Trophoblast cell (in vitro differentiated cells and primary cell): ENCODE data around the gene DEFB126.

Source experiments
- DNase-seq, 2 donors: peaks; one replicate each; pipeline ENCODE4 v3.0.0-alpha.2; 2016
- H2AFZ ChIP-seq: 2 replicates; pipeline ENCODE4 v1.6.1; 2013; ENCODE audit warnings: low read length, moderate library complexity, mild to moderate bottlenecking; ENCODE audit not compliant: insufficient read depth, poor library complexity
- H2AK5ac ChIP-seq: 2 replicates; pipeline ENCODE4 v1.6.1; 2013; ENCODE audit warnings: mild to moderate bottlenecking, low read length
- H2BK120ac ChIP-seq: 2 replicates; pipeline ENCODE4 v1.6.1; 2013; ENCODE audit warnings: low read length, mild to moderate bottlenecking, moderate library complexity; ENCODE audit not compliant: insufficient read depth, poor library complexity
- H2BK12ac ChIP-seq: 2 replicates; pipeline ENCODE4 v1.6.1; 2013; ENCODE audit warnings: mild to moderate bottlenecking, low read length, moderate library complexity
- H2BK5ac ChIP-seq: 2 replicates; pipeline ENCODE4 v1.6.1; 2013; ENCODE audit warnings: low read length, low read depth, moderate library complexity, mild to moderate bottlenecking; ENCODE audit not compliant: poor library complexity
- H3K14ac ChIP-seq: 2 replicates; pipeline ENCODE4 v1.6.1; 2013; ENCODE audit warnings: mild to moderate bottlenecking, low read length
- H3K18ac ChIP-seq: 2 replicates; pipeline ENCODE4 v1.6.1; 2013; ENCODE audit warnings: mild to moderate bottlenecking, low read length
- H3K23ac ChIP-seq: 2 replicates; pipeline ENCODE4 v1.6.1; 2013; ENCODE audit warnings: low read length
- H3K27ac ChIP-seq: 2 replicates; pipeline ENCODE4 v1.5.1; 2013; ENCODE audit warnings: low read depth, mild to moderate bottlenecking, inconsistent platforms, low read length, moderate library complexity
- H3K27me3 ChIP-seq: 2 replicates; pipeline ENCODE4 v1.6.1; 2013; ENCODE audit warnings: inconsistent platforms, mild to moderate bottlenecking, low read length, moderate library complexity; ENCODE audit not compliant: insufficient read depth
- H3K36me3 ChIP-seq, 2 experiments: 1 replicate in 1 of 2; 2 replicates in 1 of 2; pipeline ENCODE4 v1.6.1; 2013; ENCODE audit warnings: low read length in 2 of 2, mild to moderate bottlenecking in 2 of 2, moderate library complexity in 1 of 2; ENCODE audit not compliant: insufficient read depth in 2 of 2, control insufficient read depth in 1 of 2
- H3K4ac ChIP-seq: 2 replicates; pipeline ENCODE4 v1.6.1; 2013; ENCODE audit warnings: low read depth, mild to moderate bottlenecking, low read length, moderate library complexity
- H3K4me1 ChIP-seq, 2 experiments: 1 replicate in 1 of 2; 2 replicates in 1 of 2; pipeline ENCODE4 v1.6.1; 2013; ENCODE audit warnings: low read length in 2 of 2, mild to moderate bottlenecking in 2 of 2, moderate library complexity in 1 of 2; ENCODE audit not compliant: insufficient read depth in 2 of 2, control insufficient read depth in 1 of 2
- H3K4me2 ChIP-seq: 2 replicates; pipeline ENCODE4 v1.6.1; 2013; ENCODE audit warnings: inconsistent platforms, mild to moderate bottlenecking, low read length, moderate library complexity
- H3K4me3 ChIP-seq: 2 replicates; pipeline ENCODE4 v1.5.1; 2013; ENCODE audit warnings: mild to moderate bottlenecking, low read depth, low read length, inconsistent platforms
- H3K79me1 ChIP-seq: one replicate; pipeline ENCODE4 v1.6.1; 2013; ENCODE audit warnings: low read length
- H3K79me2 ChIP-seq: 2 replicates; pipeline ENCODE4 v1.6.1; 2013; ENCODE audit warnings: low read length, mild to moderate bottlenecking; ENCODE audit not compliant: control insufficient read depth, insufficient read depth, poor library complexity
- H3K9ac ChIP-seq: 2 replicates; pipeline ENCODE4 v1.6.1; 2013; ENCODE audit warnings: mild to moderate bottlenecking, low read length
- H3K9me3 ChIP-seq: 2 replicates; pipeline ENCODE4 v1.6.1; 2013; ENCODE audit warnings: low read depth, mild to moderate bottlenecking, control low read depth, inconsistent platforms, low read length; ENCODE audit not compliant: insufficient read depth
- H4K12ac ChIP-seq: 2 replicates; pipeline ENCODE4 v1.6.1; 2013; ENCODE audit warnings: low read depth, mild to moderate bottlenecking, low read length, moderate library complexity
- H4K8ac ChIP-seq: 2 replicates; pipeline ENCODE4 v1.6.1; 2013; ENCODE audit warnings: low read depth, mild to moderate bottlenecking, low read length, moderate library complexity
- H4K91ac ChIP-seq: one replicate; pipeline ENCODE4 v1.6.1; 2013; ENCODE audit warnings: low read depth, mild to moderate bottlenecking, low read length, moderate library complexity
- WGBS: extraction: QIAGEN DNeasy Blood & Tissue Kit; methylation state at CpG from one replicate; pipeline ENCODE4 v1.1.7; 2013; ENCODE audit warnings: missing lambda C conversion rate; ENCODE audit not compliant: insufficient read length, insufficient coverage; ENCODE audit errors: extremely low coverage; 5-methylcytosine and 5-hydroxymethylcytosine counted together

DEFB126 gene

GRCh38 chr20:137668-138490, 4.5 kb upstream of the DEFB126 start:
- no CpG with 5 or more reads among the region's 11 CpGs for WGBS
- no peak for DNase-seq

GRCh38 chr20:145877-146276, 3.5 kb downstream of the DEFB126 start:
- H4K91ac ChIP-seq: no peak overlapping the region
- WGBS: no CpG with 5 or more reads among the region's 2 CpGs
- DNase-seq: no peak
- H3K4me2 ChIP-seq: no peak overlapping the region
- no peaks in the 10 kb centered on the region for H3K36me3 ChIP-seq
- peaks cover 7% of the 10 kb centered on the region for H3K9me3 ChIP-seq
- H2BK120ac ChIP-seq: no peak overlapping the region
- H2BK5ac ChIP-seq: no peak overlapping the region
- H4K8ac ChIP-seq: no peak overlapping the region
- H3K4me1 ChIP-seq: no peaks in the 10 kb centered on the region
- no peaks in the 10 kb centered on the region for H3K27me3 ChIP-seq
- H3K18ac ChIP-seq: no peak overlapping the region
- H2BK12ac ChIP-seq: no peak overlapping the region
- H3K4me3 ChIP-seq: no peak overlapping the region
- H2AFZ ChIP-seq: no peak overlapping the region
- no peak overlapping the region for H3K4ac ChIP-seq
- H2AK5ac ChIP-seq: no peak overlapping the region
- H3K14ac ChIP-seq: no peak overlapping the region
- H3K79me2 ChIP-seq: no peaks in the 10 kb centered on the region
- no peak overlapping the region for H3K9ac ChIP-seq
- H3K27ac ChIP-seq: no peak overlapping the region
- H3K23ac ChIP-seq: no peak overlapping the region
- H4K12ac ChIP-seq: no peak overlapping the region
- H3K79me1 ChIP-seq: no peaks in the 10 kb centered on the region

More at GRCh38 chr20:137668-138490, 4.5 kb upstream of the DEFB126 start:
- Histone ChIP-seq H2BK12ac (no peak overlapping the region), H3K36me3 (no peaks in the 10 kb centered on the region), H2BK120ac (no peak overlapping the region), H2BK5ac (no peak overlapping the region), H3K18ac (no peak overlapping the region), H3K23ac (no peak overlapping the region), H3K4me3 (no peak overlapping the region), H4K12ac (no peak overlapping the region), H3K4me2 (no peak overlapping the region), H3K79me2 (no peaks in the 10 kb centered on the region), H3K4me1 (no peaks in the 10 kb centered on the region), H3K9me3 (peaks cover 7% of the 10 kb centered on the region), H3K4ac (no peak overlapping the region), H3K79me1 (no peaks in the 10 kb centered on the region), H4K91ac (no peak overlapping the region), H3K9ac (no peak overlapping the region), H3K27me3 (no peaks in the 10 kb centered on the region), H2AK5ac (no peak overlapping the region), H2AFZ (no peak overlapping the region), H3K27ac (no peak overlapping the region), H3K14ac (no peak overlapping the region), H4K8ac (no peak overlapping the region)

GRCh38 chr20:152131-152530, 9.7 kb downstream of the DEFB126 start:
- H2AK5ac ChIP-seq: no peak overlapping the region
- no CpG with 5 or more reads among the region's 1 CpG for WGBS
- no peaks in the 10 kb centered on the region for H3K36me3 ChIP-seq
- no peak for DNase-seq
- H4K91ac ChIP-seq: no peak overlapping the region
- no peak overlapping the region for H4K8ac ChIP-seq
- H3K27ac ChIP-seq: no peak overlapping the region
- H3K4me3 ChIP-seq: no peak overlapping the region
- H2BK12ac ChIP-seq: no peak overlapping the region
- H3K27me3 ChIP-seq: no peaks in the 10 kb centered on the region
- H3K4ac ChIP-seq: no peak overlapping the region
- peaks cover 5% of the 10 kb centered on the region for H3K9me3 ChIP-seq
- H3K14ac ChIP-seq: no peak overlapping the region
- no peak overlapping the region for H3K9ac ChIP-seq
- no peak overlapping the region for H4K12ac ChIP-seq
- H3K79me1 ChIP-seq: no peaks in the 10 kb centered on the region
- no peak overlapping the region for H3K4me2 ChIP-seq
- no peak overlapping the region for H2AFZ ChIP-seq
- no peak overlapping the region for H3K23ac ChIP-seq
- H3K79me2 ChIP-seq: no peaks in the 10 kb centered on the region
- H3K4me1 ChIP-seq: no peaks in the 10 kb centered on the region
- no peak overlapping the region for H2BK5ac ChIP-seq
- no peak overlapping the region for H2BK120ac ChIP-seq
- H3K18ac ChIP-seq: no peak overlapping the region

GRCh38 chr20:157154-157553, 14.8 kb downstream of the DEFB126 start, which contains the start of gene DEFB127:
DEFB127 (plus strand) TSS chr20:157454; CDS start chr20:157545, 91 bp downstream.
- no peak within 1 kb of the TSS for H3K4ac ChIP-seq
- no peak within 1 kb of the TSS for H3K14ac ChIP-seq
- H3K4me2 ChIP-seq: no peak within 1 kb of the TSS
- no peak within 1 kb of the TSS for H3K27ac ChIP-seq
- no peak within 1 kb of the TSS for H3K23ac ChIP-seq
- H3K4me3 ChIP-seq: no peak within 1 kb of the TSS
- H3K18ac ChIP-seq: no peak within 1 kb of the TSS
- H4K12ac ChIP-seq: no peak within 1 kb of the TSS
- H3K4me1 ChIP-seq: no peaks in the 10 kb centered on the region
- no peak within 1 kb of the TSS for H2AK5ac ChIP-seq
- no peaks in the 10 kb centered on the region for H3K36me3 ChIP-seq
- no peaks in the 10 kb centered on the region for H3K27me3 ChIP-seq
- H2BK12ac ChIP-seq: no peak within 1 kb of the TSS
- no peaks in the 10 kb centered on the region for H3K79me2 ChIP-seq
- H4K8ac ChIP-seq: no peak within 1 kb of the TSS
- no peaks in the 10 kb centered on the region for H3K79me1 ChIP-seq
- H2AFZ ChIP-seq: no peak within 1 kb of the TSS
- no peak within 1 kb of the TSS for H2BK5ac ChIP-seq
- DNase-seq: no peak
- no CpG with 5 or more reads among the region's 5 CpGs for WGBS
- H4K91ac ChIP-seq: no peak within 1 kb of the TSS
- H2BK120ac ChIP-seq: no peak within 1 kb of the TSS
- H3K9ac ChIP-seq: no peak within 1 kb of the TSS
- H3K9me3 ChIP-seq: peaks cover 2% of the 10 kb centered on the region
